ENCODE results near the gene WNT9B. TPM values are rescaled to one million over a fixed set of nuclear protein-coding genes. Genes with fewer than 3 reads are reported as not detected.

Gene WNT9B
- total and polyA plus RNA-seq, 2 experiments from 2014 or later = 0.17 TPM; not detected in 1

DNA sequence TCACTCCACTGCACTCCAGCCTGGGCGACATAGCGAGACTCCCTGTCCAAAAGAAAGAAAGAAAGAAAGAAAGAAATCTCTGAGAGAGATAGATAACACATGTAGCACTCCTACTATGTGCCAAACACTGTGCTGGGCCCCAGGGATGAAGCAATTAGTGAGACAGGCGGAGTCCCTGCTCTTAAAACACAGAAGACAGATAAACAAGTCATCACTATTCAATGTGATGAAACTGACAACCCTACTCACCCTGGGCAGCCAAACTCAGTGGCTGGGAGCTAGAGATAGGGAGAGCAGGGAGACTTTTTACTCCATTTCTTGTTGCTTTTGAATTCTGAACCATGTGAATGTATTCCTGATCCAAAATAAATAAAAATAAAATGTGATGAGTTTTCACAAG lies 36.3 kb downstream of the WNT9B start:
- Histone ChIP-seq H3K36me3 (ENCODE audit: insufficient read depth) (no peaks in the 10 kb centered on the region), H3K9me2 (ENCODE audit: insufficient read depth) (no peaks in the 10 kb centered on the region), H3K4me2 (no peak overlapping the region), H3K4me3 (no peak overlapping the region), H3K27me3 (ENCODE audit: insufficient read depth) (no peaks in the 10 kb centered on the region), H3K4me1 (ENCODE audit: insufficient read depth) (no peaks in the 10 kb centered on the region), H3K79me2 (replicated peaks; ENCODE audit: insufficient read depth) (no peaks in the 10 kb centered on the region), H4K20me1 (replicated peaks; ENCODE audit: insufficient read depth) (no peaks in the 10 kb centered on the region; the same call in 1 of the 2 replicates), H3K27ac (ENCODE audit: low read depth) (no peak overlapping the region), H3F3A (replicated peaks; ENCODE audit: low read depth) (no peaks in the 10 kb centered on the region), H2AFZ (no peak overlapping the region)
- DNase-seq (ENCODE audit: low spot score) = no peak
- TF ChIP-seq, protein P1, sequence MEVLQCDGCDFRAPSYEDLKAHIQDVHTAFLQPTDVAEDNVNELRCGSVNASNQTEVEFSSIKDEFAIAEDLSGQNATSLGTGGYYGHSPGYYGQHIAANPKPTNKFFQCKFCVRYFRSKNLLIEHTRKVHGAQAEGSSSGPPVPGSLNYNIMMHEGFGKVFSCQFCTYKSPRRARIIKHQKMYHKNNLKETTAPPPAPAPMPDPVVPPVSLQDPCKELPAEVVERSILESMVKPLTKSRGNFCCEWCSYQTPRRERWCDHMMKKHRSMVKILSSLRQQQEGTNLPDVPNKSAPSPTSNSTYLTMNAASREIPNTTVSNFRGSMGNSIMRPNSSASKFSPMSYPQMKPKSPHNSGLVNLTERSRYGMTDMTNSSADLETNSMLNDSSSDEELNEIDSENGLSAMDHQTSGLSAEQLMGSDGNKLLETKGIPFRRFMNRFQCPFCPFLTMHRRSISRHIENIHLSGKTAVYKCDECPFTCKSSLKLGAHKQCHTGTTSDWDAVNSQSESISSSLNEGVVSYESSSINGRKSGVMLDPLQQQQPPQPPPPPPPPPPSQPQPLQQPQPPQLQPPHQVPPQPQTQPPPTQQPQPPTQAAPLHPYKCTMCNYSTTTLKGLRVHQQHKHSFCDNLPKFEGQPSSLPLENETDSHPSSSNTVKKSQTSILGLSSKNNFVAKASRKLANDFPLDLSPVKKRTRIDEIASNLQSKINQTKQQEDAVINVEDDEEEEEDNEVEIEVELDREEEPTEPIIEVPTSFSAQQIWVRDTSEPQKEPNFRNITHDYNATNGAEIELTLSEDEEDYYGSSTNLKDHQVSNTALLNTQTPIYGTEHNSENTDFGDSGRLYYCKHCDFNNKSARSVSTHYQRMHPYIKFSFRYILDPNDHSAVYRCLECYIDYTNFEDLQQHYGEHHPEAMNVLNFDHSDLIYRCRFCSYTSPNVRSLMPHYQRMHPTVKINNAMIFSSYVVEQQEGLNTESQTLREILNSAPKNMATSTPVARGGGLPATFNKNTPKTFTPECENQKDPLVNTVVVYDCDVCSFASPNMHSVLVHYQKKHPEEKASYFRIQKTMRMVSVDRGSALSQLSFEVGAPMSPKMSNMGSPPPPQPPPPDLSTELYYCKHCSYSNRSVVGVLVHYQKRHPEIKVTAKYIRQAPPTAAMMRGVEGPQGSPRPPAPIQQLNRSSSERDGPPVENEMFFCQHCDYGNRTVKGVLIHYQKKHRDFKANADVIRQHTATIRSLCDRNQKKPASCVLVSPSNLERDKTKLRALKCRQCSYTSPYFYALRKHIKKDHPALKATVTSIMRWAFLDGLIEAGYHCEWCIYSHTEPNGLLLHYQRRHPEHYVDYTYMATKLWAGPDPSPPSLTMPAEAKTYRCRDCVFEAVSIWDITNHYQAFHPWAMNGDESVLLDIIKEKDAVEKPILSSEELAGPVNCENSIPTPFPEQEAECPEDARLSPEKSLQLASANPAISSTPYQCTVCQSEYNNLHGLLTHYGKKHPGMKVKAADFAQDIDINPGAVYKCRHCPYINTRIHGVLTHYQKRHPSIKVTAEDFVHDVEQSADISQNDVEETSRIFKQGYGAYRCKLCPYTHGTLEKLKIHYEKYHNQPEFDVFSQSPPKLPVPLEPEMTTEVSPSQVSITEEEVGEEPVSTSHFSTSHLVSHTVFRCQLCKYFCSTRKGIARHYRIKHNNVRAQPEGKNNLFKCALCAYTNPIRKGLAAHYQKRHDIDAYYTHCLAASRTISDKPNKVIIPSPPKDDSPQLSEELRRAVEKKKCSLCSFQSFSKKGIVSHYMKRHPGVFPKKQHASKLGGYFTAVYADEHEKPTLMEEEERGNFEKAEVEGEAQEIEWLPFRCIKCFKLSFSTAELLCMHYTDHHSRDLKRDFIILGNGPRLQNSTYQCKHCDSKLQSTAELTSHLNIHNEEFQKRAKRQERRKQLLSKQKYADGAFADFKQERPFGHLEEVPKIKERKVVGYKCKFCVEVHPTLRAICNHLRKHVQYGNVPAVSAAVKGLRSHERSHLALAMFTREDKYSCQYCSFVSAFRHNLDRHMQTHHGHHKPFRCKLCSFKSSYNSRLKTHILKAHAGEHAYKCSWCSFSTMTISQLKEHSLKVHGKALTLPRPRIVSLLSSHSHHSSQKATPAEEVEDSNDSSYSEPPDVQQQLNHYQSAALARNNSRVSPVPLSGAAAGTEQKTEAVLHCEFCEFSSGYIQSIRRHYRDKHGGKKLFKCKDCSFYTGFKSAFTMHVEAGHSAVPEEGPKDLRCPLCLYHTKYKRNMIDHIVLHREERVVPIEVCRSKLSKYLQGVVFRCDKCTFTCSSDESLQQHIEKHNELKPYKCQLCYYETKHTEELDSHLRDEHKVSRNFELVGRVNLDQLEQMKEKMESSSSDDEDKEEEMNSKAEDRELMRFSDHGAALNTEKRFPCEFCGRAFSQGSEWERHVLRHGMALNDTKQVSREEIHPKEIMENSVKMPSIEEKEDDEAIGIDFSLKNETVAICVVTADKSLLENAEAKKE (CRISPR knock-in tag; IDR thresholded peaks at IDR 0.05) = no peak
- TF ChIP-seq ZNF114 (CRISPR knock-in tag; IDR thresholded peaks at IDR 0.05) = no peak
- TF ChIP-seq EZH2phosphoT487 (IDR thresholded peaks at IDR 0.05; ENCODE audit: unreplicated experiment) = no peak
- no peak for TF ChIP-seq STAT1 (IDR thresholded peaks at IDR 0.05; ENCODE audit: unreplicated experiment)
- no peak for TF ChIP-seq JUNB (IDR thresholded peaks at IDR 0.05; ENCODE audit: unreplicated experiment)
- TF ChIP-seq POLR2AphosphoS5 (IDR thresholded peaks at IDR 0.05; ENCODE audit: low read depth) = no peak
- no peak for TF ChIP-seq NANOG (IDR thresholded peaks at IDR 0.05; ENCODE audit: borderline replicate concordance)
- no peak for TF ChIP-seq ZNF331 (CRISPR knock-in tag; IDR thresholded peaks at IDR 0.05; ENCODE audit: low read depth)
- TF ChIP-seq, protein P2, sequence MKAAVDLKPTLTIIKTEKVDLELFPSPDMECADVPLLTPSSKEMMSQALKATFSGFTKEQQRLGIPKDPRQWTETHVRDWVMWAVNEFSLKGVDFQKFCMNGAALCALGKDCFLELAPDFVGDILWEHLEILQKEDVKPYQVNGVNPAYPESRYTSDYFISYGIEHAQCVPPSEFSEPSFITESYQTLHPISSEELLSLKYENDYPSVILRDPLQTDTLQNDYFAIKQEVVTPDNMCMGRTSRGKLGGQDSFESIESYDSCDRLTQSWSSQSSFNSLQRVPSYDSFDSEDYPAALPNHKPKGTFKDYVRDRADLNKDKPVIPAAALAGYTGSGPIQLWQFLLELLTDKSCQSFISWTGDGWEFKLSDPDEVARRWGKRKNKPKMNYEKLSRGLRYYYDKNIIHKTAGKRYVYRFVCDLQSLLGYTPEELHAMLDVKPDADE (IDR thresholded peaks at IDR 0.05) = no peak
- no peak for TF ChIP-seq CREB1 (CRISPR knock-in tag; IDR thresholded peaks at IDR 0.05; ENCODE audit: low read depth)
- TF ChIP-seq, protein P3, sequence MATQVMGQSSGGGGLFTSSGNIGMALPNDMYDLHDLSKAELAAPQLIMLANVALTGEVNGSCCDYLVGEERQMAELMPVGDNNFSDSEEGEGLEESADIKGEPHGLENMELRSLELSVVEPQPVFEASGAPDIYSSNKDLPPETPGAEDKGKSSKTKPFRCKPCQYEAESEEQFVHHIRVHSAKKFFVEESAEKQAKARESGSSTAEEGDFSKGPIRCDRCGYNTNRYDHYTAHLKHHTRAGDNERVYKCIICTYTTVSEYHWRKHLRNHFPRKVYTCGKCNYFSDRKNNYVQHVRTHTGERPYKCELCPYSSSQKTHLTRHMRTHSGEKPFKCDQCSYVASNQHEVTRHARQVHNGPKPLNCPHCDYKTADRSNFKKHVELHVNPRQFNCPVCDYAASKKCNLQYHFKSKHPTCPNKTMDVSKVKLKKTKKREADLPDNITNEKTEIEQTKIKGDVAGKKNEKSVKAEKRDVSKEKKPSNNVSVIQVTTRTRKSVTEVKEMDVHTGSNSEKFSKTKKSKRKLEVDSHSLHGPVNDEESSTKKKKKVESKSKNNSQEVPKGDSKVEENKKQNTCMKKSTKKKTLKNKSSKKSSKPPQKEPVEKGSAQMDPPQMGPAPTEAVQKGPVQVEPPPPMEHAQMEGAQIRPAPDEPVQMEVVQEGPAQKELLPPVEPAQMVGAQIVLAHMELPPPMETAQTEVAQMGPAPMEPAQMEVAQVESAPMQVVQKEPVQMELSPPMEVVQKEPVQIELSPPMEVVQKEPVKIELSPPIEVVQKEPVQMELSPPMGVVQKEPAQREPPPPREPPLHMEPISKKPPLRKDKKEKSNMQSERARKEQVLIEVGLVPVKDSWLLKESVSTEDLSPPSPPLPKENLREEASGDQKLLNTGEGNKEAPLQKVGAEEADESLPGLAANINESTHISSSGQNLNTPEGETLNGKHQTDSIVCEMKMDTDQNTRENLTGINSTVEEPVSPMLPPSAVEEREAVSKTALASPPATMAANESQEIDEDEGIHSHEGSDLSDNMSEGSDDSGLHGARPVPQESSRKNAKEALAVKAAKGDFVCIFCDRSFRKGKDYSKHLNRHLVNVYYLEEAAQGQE (IDR thresholded peaks at IDR 0.05; ENCODE audit: unreplicated experiment) = no peak
- TF ChIP-seq, protein P4, sequence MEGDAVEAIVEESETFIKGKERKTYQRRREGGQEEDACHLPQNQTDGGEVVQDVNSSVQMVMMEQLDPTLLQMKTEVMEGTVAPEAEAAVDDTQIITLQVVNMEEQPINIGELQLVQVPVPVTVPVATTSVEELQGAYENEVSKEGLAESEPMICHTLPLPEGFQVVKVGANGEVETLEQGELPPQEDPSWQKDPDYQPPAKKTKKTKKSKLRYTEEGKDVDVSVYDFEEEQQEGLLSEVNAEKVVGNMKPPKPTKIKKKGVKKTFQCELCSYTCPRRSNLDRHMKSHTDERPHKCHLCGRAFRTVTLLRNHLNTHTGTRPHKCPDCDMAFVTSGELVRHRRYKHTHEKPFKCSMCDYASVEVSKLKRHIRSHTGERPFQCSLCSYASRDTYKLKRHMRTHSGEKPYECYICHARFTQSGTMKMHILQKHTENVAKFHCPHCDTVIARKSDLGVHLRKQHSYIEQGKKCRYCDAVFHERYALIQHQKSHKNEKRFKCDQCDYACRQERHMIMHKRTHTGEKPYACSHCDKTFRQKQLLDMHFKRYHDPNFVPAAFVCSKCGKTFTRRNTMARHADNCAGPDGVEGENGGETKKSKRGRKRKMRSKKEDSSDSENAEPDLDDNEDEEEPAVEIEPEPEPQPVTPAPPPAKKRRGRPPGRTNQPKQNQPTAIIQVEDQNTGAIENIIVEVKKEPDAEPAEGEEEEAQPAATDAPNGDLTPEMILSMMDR (conservative IDR thresholded peaks at IDR 0.05; ENCODE audit: low read depth in 2 of 2) = no peak
- TF ChIP-seq EZH2 (IDR thresholded peaks at IDR 0.05; ENCODE audit: low read depth, unreplicated experiment) = no peak
- ATAC-seq = no peak
- Mint-ChIP-seq H3K27me3 (ENCODE audit: insufficient read depth, low read depth, poor library complexity) (peaks cover 15% of the 10 kb centered on the region), H3K27ac (no peak overlapping the region), H3K4me3 (no peak overlapping the region), H3K9me3 (no peaks in the 10 kb centered on the region), H3K4me1 (peaks cover 3% of the 10 kb centered on the region; the same call in 1 of the 3 replicates), H3K36me3 (ENCODE audit: low read depth) (no peaks in the 10 kb centered on the region)

Data from GM23338 (cell line).